ENCODE results near the gene AGR2. TPM values are rescaled to one million over a fixed set of nuclear protein-coding genes. Genes with fewer than 3 reads are reported as not detected.

AGR2 gene
- total RNA-seq, 1 experiment from 2014 or later = not detected

DNA sequence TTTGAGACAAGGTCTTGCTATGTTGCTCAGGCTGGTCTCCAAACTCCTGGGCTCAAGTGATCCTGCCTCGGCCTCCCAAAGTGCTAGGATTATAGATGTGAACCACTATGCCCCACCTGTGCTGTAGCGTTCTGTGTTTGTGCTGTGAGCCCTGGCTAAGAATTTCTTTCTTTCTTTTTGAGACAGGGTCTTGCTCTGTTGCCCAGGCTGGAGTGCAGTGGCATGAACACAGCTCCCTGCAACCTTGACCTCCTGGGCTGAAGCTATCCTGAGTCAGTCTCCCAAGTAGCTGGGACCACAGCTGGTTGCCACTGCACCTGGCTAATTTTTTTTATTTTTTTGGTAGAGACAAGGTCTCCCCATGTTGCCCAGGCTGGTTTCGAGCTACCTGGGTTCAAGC is 39.9 kb downstream of the AGR2 start:
- Histone ChIP-seq H2BK120ac (ENCODE audit: low read depth, low read length, poor library complexity, severe bottlenecking) (no peak overlapping the region), H2BK12ac (ENCODE audit: insufficient read length, low read depth, low read length) (no peak overlapping the region), H3K79me1 (ENCODE audit: insufficient read depth, low read depth, low read length, poor library complexity, severe bottlenecking) (peaks cover 3% of the 10 kb centered on the region), H3K27me3 (ENCODE audit: insufficient read depth, low read length) (no peaks in the 10 kb centered on the region), H3K23ac (ENCODE audit: insufficient read length, low read depth, low read length) (no peak overlapping the region), H4K20me1 (ENCODE audit: control insufficient read depth, insufficient read depth, insufficient read length) (no peaks in the 10 kb centered on the region), H2BK20ac (ENCODE audit: low read depth, low read length, poor library complexity, severe bottlenecking) (no peak overlapping the region), H3K4me1 (ENCODE audit: insufficient read depth, low read length) (no peaks in the 10 kb centered on the region), H4K91ac (ENCODE audit: insufficient read length, low read depth, low read length) (no peak overlapping the region), H2BK15ac (ENCODE audit: low read depth, low read length) (no peak overlapping the region), H3K4ac (ENCODE audit: low read depth, low read length) (no peak overlapping the region), H3K9ac (ENCODE audit: extremely low read depth, insufficient read length, low read length) (no peak overlapping the region), H2AK5ac (ENCODE audit: insufficient read length, low read length) (no peak overlapping the region), H3K27ac (ENCODE audit: insufficient read length, low read depth, low read length) (no peak overlapping the region), H4K8ac (replicated peaks; ENCODE audit: insufficient read length, low read depth, low read length) (no peak overlapping the region), H3T11ph (ENCODE audit: low read length) (no peak overlapping the region), H2BK5ac (ENCODE audit: insufficient read length, low read length) (no peak overlapping the region), H3K4me2 (ENCODE audit: insufficient read depth, insufficient read length, low read length) (no peak overlapping the region), H4K5ac (ENCODE audit: insufficient read length, low read depth, low read length) (no peak overlapping the region), H3K18ac (ENCODE audit: insufficient read length, low read depth, low read length) (no peak overlapping the region), H3K56ac (ENCODE audit: insufficient read length, low read depth, low read length) (no peak overlapping the region), H3K23me2 (ENCODE audit: insufficient read length, low read depth, low read length, poor library complexity, severe bottlenecking) (no peaks in the 10 kb centered on the region), H3K14ac (ENCODE audit: insufficient read depth, low read length) (peak overlapping the region; percentile 42; the same call in 1 of the 2 replicates), H3K9me3 (ENCODE audit: control insufficient read depth, low read depth, low read length) (no peaks in the 10 kb centered on the region), H3K79me2 (ENCODE audit: insufficient read depth, low read length) (no peaks in the 10 kb centered on the region; the same call in 1 of the 2 replicates), H2AFZ (ENCODE audit: low read length) (no peak overlapping the region)
- peaks cover 0 to 7% of the 10 kb centered on the region in 2 experiments; a peak in 1 of 4 replicates for H3K4me1 Mint-ChIP-seq
- DNase-seq = no peak
- no CpG with 5 or more reads among the region's 3 CpGs for WGBS (ENCODE audit: extremely low coverage, insufficient read length, low lambda C conversion rate)
- TF ChIP-seq, protein P1, sequence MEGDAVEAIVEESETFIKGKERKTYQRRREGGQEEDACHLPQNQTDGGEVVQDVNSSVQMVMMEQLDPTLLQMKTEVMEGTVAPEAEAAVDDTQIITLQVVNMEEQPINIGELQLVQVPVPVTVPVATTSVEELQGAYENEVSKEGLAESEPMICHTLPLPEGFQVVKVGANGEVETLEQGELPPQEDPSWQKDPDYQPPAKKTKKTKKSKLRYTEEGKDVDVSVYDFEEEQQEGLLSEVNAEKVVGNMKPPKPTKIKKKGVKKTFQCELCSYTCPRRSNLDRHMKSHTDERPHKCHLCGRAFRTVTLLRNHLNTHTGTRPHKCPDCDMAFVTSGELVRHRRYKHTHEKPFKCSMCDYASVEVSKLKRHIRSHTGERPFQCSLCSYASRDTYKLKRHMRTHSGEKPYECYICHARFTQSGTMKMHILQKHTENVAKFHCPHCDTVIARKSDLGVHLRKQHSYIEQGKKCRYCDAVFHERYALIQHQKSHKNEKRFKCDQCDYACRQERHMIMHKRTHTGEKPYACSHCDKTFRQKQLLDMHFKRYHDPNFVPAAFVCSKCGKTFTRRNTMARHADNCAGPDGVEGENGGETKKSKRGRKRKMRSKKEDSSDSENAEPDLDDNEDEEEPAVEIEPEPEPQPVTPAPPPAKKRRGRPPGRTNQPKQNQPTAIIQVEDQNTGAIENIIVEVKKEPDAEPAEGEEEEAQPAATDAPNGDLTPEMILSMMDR (conservative IDR thresholded peaks at IDR 0.05) = no peak
- H3K27me3 Mint-ChIP-seq (ENCODE audit: low read depth) = no peaks in the 10 kb centered on the region
- H3K9me3 Mint-ChIP-seq = peaks cover 0 to 2% of the 10 kb centered on the region in 2 experiments; a peak in 1 of 5 replicates
- no peak overlapping the region for H3K27ac Mint-ChIP-seq
- no peaks in the 10 kb centered on the region; a peak in 1 of 7 replicates for H3K36me3 Mint-ChIP-seq (ENCODE audit: insufficient read depth in 1 of 3, low read depth in 3 of 3)
- no peak overlapping the region for H3K4me3 Mint-ChIP-seq
